SU-DHL-6 (cell line): Measurements from ENCODE around the gene UGT2A1.

ENCODE experiments used
- CTCF ChIP-seq: fragments of 200-600 bp; sonication (generic); IDR thresholded peaks from one replicate; pipeline ENCODE4 v1.5.1; 2017; ENCODE audit warnings: antibody characterized with exemption, mild to moderate bottlenecking, low read length, moderate library complexity; ENCODE audit not compliant: insufficient read depth, poor library complexity, severe bottlenecking
- EZH2phosphoT487 ChIP-seq: fragments of 200-600 bp; sonication (generic), shearing (Covaris generic); conservative IDR thresholded peaks from 2 replicates; pipeline ENCODE4 v1.6.1; 2018; ENCODE audit warnings: mild to moderate bottlenecking, antibody characterized with exemption, low read length, moderate library complexity, mixed read lengths

GRCh38 chr4:69640289-69640688, 12.8 kb downstream of the UGT2A1 start:
- TF ChIP-seq CTCF (no peak), EZH2phosphoT487 (no peak)
